NCI-H82 treated with DMSO at 0.1 percent for 48 hours (cell line): ENCODE results near the gene TPI1.

ENCODE experiments used
- DNase-seq: peaks from one replicate; lab custom pipeline; 2025; ENCODE audit not compliant: unreplicated experiment; lab: John Stamatoyannopoulos, UW

TPI1 gene

GRCh38 chr12:6916426-6917200, 49.3 kb downstream of the TPI1 start:
- DNase-seq: no peak

DNA sequence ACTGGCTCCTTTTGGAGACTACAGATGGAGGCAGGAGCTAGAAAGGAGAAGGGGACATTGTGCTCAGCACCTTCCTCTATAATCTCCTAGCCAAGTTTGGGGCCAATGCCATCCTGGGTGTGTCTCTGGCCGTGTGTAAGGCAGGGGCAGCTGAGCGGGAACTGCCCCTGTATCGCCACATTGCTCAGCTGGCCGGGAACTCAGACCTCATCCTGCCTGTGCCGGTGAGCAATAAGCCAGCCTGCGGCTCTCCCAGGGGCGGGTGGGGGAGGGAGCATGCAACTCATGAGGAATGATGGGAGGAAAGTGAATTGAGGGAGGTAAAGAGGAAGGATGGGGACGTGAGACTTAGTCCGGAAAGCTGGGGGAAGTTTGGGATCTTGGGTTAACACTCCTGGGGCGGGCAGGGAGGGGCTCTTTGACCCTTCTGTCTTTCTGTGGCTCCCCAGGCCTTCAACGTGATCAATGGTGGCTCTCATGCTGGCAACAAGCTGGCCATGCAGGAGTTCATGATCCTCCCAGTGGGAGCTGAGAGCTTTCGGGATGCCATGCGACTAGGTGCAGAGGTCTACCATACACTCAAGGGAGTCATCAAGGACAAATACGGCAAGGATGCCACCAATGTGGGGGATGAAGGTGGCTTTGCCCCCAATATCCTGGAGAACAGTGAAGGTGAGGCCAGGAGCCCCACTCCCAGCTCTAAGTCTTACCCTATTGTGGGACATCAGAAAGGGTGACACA, 50.3 kb downstream of the TPI1 start:
- DNase-seq: no peak

- no peak for DNase-seq
Observed at GRCh38 chr12:6919588-6919987, 52.3 kb downstream of the TPI1 start.
